Neural cell (in vitro differentiated cells): ENCODE results near the gene CLEC4F. TPM values are rescaled to one million over a fixed set of nuclear protein-coding genes. Genes with fewer than 3 reads are reported as not detected.
A peak's percentile ranks its signal among the peaks of the same experiment; 100 is the strongest.

Source experiments
- H2AFZ ChIP-seq: fragments of 200-600, 300-800 bp; sonication (generic), shearing (Covaris generic); 2 replicates; pipeline ENCODE4 v1.6.0; 2014; ENCODE audit warnings: low read depth, mild to moderate bottlenecking, antibody characterized with exemption, low read length, moderate library complexity
- H3F3A ChIP-seq: fragments of 200-600 bp; shearing (Covaris generic); 2 replicates; pipeline ENCODE4 v1.6.1; 2016; ENCODE audit warnings: mild to moderate bottlenecking, moderate library complexity, mixed read lengths, antibody characterized with exemption, low read length; ENCODE audit not compliant: insufficient read depth, poor library complexity, severe bottlenecking
- H3K27ac ChIP-seq: fragments of 200-600, 300-800 bp; sonication (generic), shearing (Covaris generic); 2 replicates; pipeline ENCODE4 v1.5.1; 2014; ENCODE audit warnings: mild to moderate bottlenecking, low read length, moderate library complexity
- H3K27me3 ChIP-seq: fragments of 300-800, 200-600 bp; sonication (generic), shearing (Covaris generic); 2 replicates; pipeline ENCODE4 v1.6.0; 2014; ENCODE audit warnings: mild to moderate bottlenecking, low read depth, low read length, moderate library complexity; ENCODE audit not compliant: insufficient read depth
- H3K36me3 ChIP-seq: fragments of 300-800, 200-600 bp; sonication (generic), shearing (Covaris generic); 2 replicates; pipeline ENCODE4 v1.5.1; 2014; ENCODE audit warnings: mild to moderate bottlenecking, antibody characterized with exemption, low read length, moderate library complexity; ENCODE audit not compliant: insufficient read depth
- H3K4me2 ChIP-seq: fragments of 300-800, 200-600 bp; sonication (generic), shearing (Covaris generic); 2 replicates; pipeline ENCODE4 v1.6.0; 2014; ENCODE audit warnings: mild to moderate bottlenecking, low read length
- H3K4me3 ChIP-seq: fragments of 300-800, 200-600 bp; sonication (generic), shearing (Covaris generic); 2 replicates; pipeline ENCODE4 v1.5.1; 2014; ENCODE audit warnings: mild to moderate bottlenecking, low read length, moderate library complexity
- H3K79me2 ChIP-seq: fragments of 200-600 bp; shearing (Covaris generic); replicated peaks from 2 replicates; pipeline ENCODE4 v1.6.0; 2014; ENCODE audit warnings: mild to moderate bottlenecking, low read length, moderate library complexity; ENCODE audit not compliant: insufficient read depth
- H3K9ac ChIP-seq: fragments of 300-800, 200-600 bp; sonication (generic), shearing (Covaris generic); 2 replicates; pipeline ENCODE4 v1.6.1; 2016; ENCODE audit warnings: mild to moderate bottlenecking, low read length, mixed read lengths
- H3K9me2 ChIP-seq: fragments of 200-600 bp; shearing (Covaris generic); 2 replicates; pipeline ENCODE4 v1.6.1; 2016; ENCODE audit warnings: mild to moderate bottlenecking, low read length, mixed read lengths; ENCODE audit not compliant: insufficient read depth
- H3K9me3 ChIP-seq: fragments of 200-600, 300-800 bp; sonication (generic), shearing (Covaris generic); 2 replicates; pipeline ENCODE4 v1.6.1; 2016; ENCODE audit warnings: mild to moderate bottlenecking, mixed run types, low read length, moderate library complexity, mixed read lengths
- H4K20me1 ChIP-seq: fragments of 200-600 bp; shearing (Covaris generic); 2 replicates; pipeline ENCODE4 v1.6.1; 2016; ENCODE audit warnings: mild to moderate bottlenecking, mixed run types; ENCODE audit not compliant: insufficient read depth
- EP300 ChIP-seq: fragments of 450-650 bp; conservative IDR thresholded peaks from 2 replicates; pipeline ENCODE4 v1.6.1; 2014; ENCODE audit warnings: antibody characterized with exemption, mild to moderate bottlenecking, moderate library complexity; ENCODE audit not compliant: poor library complexity, severe bottlenecking
- EZH2 ChIP-seq: fragments of 200-600, 300-800 bp; shearing (Covaris generic), sonication (generic); IDR thresholded peaks from 2 replicates; pipeline ENCODE4 v1.6.1; 2014; ENCODE audit warnings: antibody characterized with exemption, low read length, borderline replicate concordance, mild to moderate bottlenecking; ENCODE audit not compliant: insufficient read depth, poor library complexity, severe bottlenecking
- MXI1 ChIP-seq: fragments of 450-650 bp; conservative IDR thresholded peaks from 2 replicates; pipeline ENCODE4 v1.6.1; 2014; ENCODE audit warnings: antibody characterized with exemption, mild to moderate bottlenecking; ENCODE audit not compliant: poor library complexity, severe bottlenecking
- POLR2AphosphoS5 ChIP-seq: IDR thresholded peaks from 2 replicates; pipeline ENCODE4 v1.6.1; 2012
- RAD21 ChIP-seq: fragments of 450-650 bp; conservative IDR thresholded peaks from 2 replicates; pipeline ENCODE4 v1.6.1; 2014; ENCODE audit warnings: antibody characterized with exemption, mild to moderate bottlenecking, moderate library complexity
- REST ChIP-seq: IDR thresholded peaks from 2 replicates; pipeline ENCODE4 v1.6.1; 2012; ENCODE audit warnings: borderline replicate concordance
- SMC3 ChIP-seq: fragments of 450-650 bp; conservative IDR thresholded peaks from 2 replicates; pipeline ENCODE4 v1.6.1; 2014; ENCODE audit warnings: antibody characterized with exemption, mild to moderate bottlenecking, moderate library complexity; ENCODE audit not compliant: poor library complexity
- TAF1 ChIP-seq: IDR thresholded peaks from 2 replicates; pipeline ENCODE4 v1.6.1; 2012; ENCODE audit warnings: low read depth
- polyA plus RNA-seq: library from polyadenylated mRNA; depleted of rRNA; stranded (reverse); fragments of >200 nt; gene quantifications from 2 replicates; pipeline ENCODE4 v1.2.3, GENCODE V29; 2014
- TF ChIP-seq, protein P1 (sequence below): fragments of 450-650 bp; IDR thresholded peaks from 2 replicates; pipeline ENCODE4 v1.5.1; 2014; ENCODE audit warnings: antibody characterized with exemption, mild to moderate bottlenecking, moderate library complexity; ENCODE audit not compliant: poor library complexity, severe bottlenecking

CLEC4F gene
- polyA plus RNA-seq, 1 donor from 2014 or later = not detected

- H3K36me3 ChIP-seq = no peaks in the 10 kb centered on the region
- no peaks in the 10 kb centered on the region for H3K9me3 ChIP-seq
- H2AFZ ChIP-seq = no peak overlapping the region
- no peak overlapping the region for H3K4me3 ChIP-seq
- TF ChIP-seq EP300 (no peak), POLR2AphosphoS5 (no peak), REST (no peak), EZH2 (no peak), SMC3 (no peak), MXI1 (no peak), TAF1 (no peak)
- H3F3A ChIP-seq = no peaks in the 10 kb centered on the region
- H4K20me1 ChIP-seq = no peaks in the 10 kb centered on the region
- H3K27me3 ChIP-seq = no peaks in the 10 kb centered on the region
- H3K79me2 ChIP-seq = peaks cover 26% of the 10 kb centered on the region
- H3K9me2 ChIP-seq = no peaks in the 10 kb centered on the region
- no peak overlapping the region for H3K27ac ChIP-seq
- H3K9ac ChIP-seq = no peak overlapping the region
- H3K4me2 ChIP-seq = no peak overlapping the region
These were observed 50.9 kb downstream of the CLEC4F start for GRCh38 chr2:70769450-70769849.

GRCh38 chr2:70768590-70769085 is 51.8 kb downstream of the CLEC4F start:
- Histone ChIP-seq H3K79me2 (peaks cover 32% of the 10 kb centered on the region), H2AFZ (no peak overlapping the region), H3K9me2 (no peaks in the 10 kb centered on the region), H3K4me3 (peak overlapping the region; percentile 30), H3K9ac (no peak overlapping the region), H3K36me3 (no peaks in the 10 kb centered on the region), H3K9me3 (no peaks in the 10 kb centered on the region), H3K4me2 (no peak overlapping the region), H3K27ac (no peak overlapping the region), H3F3A (no peaks in the 10 kb centered on the region), H4K20me1 (no peaks in the 10 kb centered on the region), H3K27me3 (no peaks in the 10 kb centered on the region)
- TF ChIP-seq POLR2AphosphoS5 (no peak), EP300 (no peak), MXI1 (no peak), SMC3 (no peak), RAD21 (no peak), REST (no peak), TAF1 (no peak), EZH2 (no peak)
- TF ChIP-seq, protein P1, sequence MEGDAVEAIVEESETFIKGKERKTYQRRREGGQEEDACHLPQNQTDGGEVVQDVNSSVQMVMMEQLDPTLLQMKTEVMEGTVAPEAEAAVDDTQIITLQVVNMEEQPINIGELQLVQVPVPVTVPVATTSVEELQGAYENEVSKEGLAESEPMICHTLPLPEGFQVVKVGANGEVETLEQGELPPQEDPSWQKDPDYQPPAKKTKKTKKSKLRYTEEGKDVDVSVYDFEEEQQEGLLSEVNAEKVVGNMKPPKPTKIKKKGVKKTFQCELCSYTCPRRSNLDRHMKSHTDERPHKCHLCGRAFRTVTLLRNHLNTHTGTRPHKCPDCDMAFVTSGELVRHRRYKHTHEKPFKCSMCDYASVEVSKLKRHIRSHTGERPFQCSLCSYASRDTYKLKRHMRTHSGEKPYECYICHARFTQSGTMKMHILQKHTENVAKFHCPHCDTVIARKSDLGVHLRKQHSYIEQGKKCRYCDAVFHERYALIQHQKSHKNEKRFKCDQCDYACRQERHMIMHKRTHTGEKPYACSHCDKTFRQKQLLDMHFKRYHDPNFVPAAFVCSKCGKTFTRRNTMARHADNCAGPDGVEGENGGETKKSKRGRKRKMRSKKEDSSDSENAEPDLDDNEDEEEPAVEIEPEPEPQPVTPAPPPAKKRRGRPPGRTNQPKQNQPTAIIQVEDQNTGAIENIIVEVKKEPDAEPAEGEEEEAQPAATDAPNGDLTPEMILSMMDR = no peak
